Parathyroid adenoma (tissue), 2 donors: ENCODE data around the gene GJD3.
A peak's percentile ranks its signal among the peaks of the same experiment; 100 is the strongest.

Source experiments
- H2AFZ ChIP-seq: fragments of 300-600 bp; sonication (generic); one replicate; pipeline ENCODE4 v1.7.0; 2017; ENCODE audit warnings: antibody characterized with exemption, mild to moderate bottlenecking
- H3K27ac ChIP-seq: fragments of 300-600 bp; sonication (generic); one replicate; pipeline ENCODE4 v1.7.0; 2017
- H3K27me3 ChIP-seq: fragments of 300-600 bp; sonication (generic); one replicate; pipeline ENCODE4 v1.7.0; 2017; ENCODE audit warnings: low read length; ENCODE audit not compliant: control insufficient read depth, insufficient read depth
- H3K36me3 ChIP-seq: fragments of 300-600 bp; sonication (generic); one replicate; pipeline ENCODE4 v1.7.0; 2017; ENCODE audit warnings: low read length; ENCODE audit not compliant: control insufficient read depth, insufficient read depth
- H3K4me1 ChIP-seq: fragments of 300-600 bp; sonication (generic); one replicate; pipeline ENCODE4 v1.7.0; 2017; ENCODE audit warnings: control low read depth
- H3K4me2 ChIP-seq: fragments of 300-600 bp; sonication (generic); one replicate; pipeline ENCODE4 v1.7.0; 2017; ENCODE audit warnings: low read length
- H3K4me3 ChIP-seq: fragments of 300-600 bp; sonication (generic); one replicate; pipeline ENCODE4 v1.7.0; 2017; ENCODE audit warnings: low read depth, low read length
- H3K79me2 ChIP-seq: fragments of 300-600 bp; sonication (generic); one replicate; pipeline ENCODE4 v1.7.0; 2017; ENCODE audit warnings: control low read depth
- H3K9ac ChIP-seq: fragments of 300-600 bp; sonication (generic); one replicate; pipeline ENCODE4 v1.7.0; 2017; ENCODE audit warnings: mild to moderate bottlenecking
- H3K9me3 ChIP-seq: fragments of 300-600 bp; sonication (generic); one replicate; pipeline ENCODE4 v1.7.0; 2017; ENCODE audit warnings: low read length; ENCODE audit not compliant: control insufficient read depth
- CTCF ChIP-seq: fragments of 300-600 bp; sonication (generic); IDR thresholded peaks from one replicate; pipeline ENCODE4 v1.7.0; 2017; ENCODE audit warnings: antibody characterized with exemption, mild to moderate bottlenecking
- donor health status: primary hyperparathyroidism.

GJD3 gene

GRCh38 chr17:40360091-40360490, 4.4 kb downstream of the GJD3 start:
- no peak overlapping the region for H3K4me2 ChIP-seq
- TF ChIP-seq CTCF, result no peak
- no peaks in the 10 kb centered on the region for H3K9me3 ChIP-seq
- H3K9ac ChIP-seq, result no peak overlapping the region
- no peaks in the 10 kb centered on the region for H3K36me3 ChIP-seq
- H3K4me1 ChIP-seq, result no peaks in the 10 kb centered on the region
- H3K27ac ChIP-seq, result no peak overlapping the region
- H3K79me2 ChIP-seq, result no peaks in the 10 kb centered on the region
- no peaks in the 10 kb centered on the region for H3K27me3 ChIP-seq
- H3K4me3 ChIP-seq, result no peak overlapping the region
- no peak overlapping the region for H2AFZ ChIP-seq

GRCh38 chr17:40358323-40359038, 6.1 kb downstream of the GJD3 start:
- Histone ChIP-seq H2AFZ (peak overlapping the region; percentile 71), H3K4me1 (peaks cover 3% of the 10 kb centered on the region)

GRCh38 chr17:40356990-40357881, 7.3 kb downstream of the GJD3 start:
- Histone ChIP-seq H3K9me3 (no peaks in the 10 kb centered on the region), H3K4me1 (peaks cover 3% of the 10 kb centered on the region)
- TF ChIP-seq CTCF, result no peak

More at GRCh38 chr17:40358323-40359038, 6.1 kb downstream of the GJD3 start:
- TF ChIP-seq CTCF, result peak; percentile 98
- no peak overlapping the region for H3K27ac ChIP-seq
- no peaks in the 10 kb centered on the region for H3K79me2 ChIP-seq
- no peaks in the 10 kb centered on the region for H3K9me3 ChIP-seq
- H3K27me3 ChIP-seq, result no peaks in the 10 kb centered on the region
- no peak overlapping the region for H3K4me3 ChIP-seq
- H3K4me2 ChIP-seq, result peak overlapping the region; percentile 56
- no peak overlapping the region for H3K9ac ChIP-seq
- no peaks in the 10 kb centered on the region for H3K36me3 ChIP-seq

GRCh38 chr17:40355804-40356758, 8.5 kb downstream of the GJD3 start:
- no peak overlapping the region for H3K4me3 ChIP-seq
- no peaks in the 10 kb centered on the region for H3K79me2 ChIP-seq
- no peak overlapping the region for H3K9ac ChIP-seq
- no peaks in the 10 kb centered on the region for H3K27me3 ChIP-seq
- H3K36me3 ChIP-seq, result no peaks in the 10 kb centered on the region
- H2AFZ ChIP-seq, result no peak overlapping the region
- no peak for TF ChIP-seq CTCF
- H3K4me1 ChIP-seq, result peaks cover 3% of the 10 kb centered on the region
- no peak overlapping the region for H3K27ac ChIP-seq
- H3K9me3 ChIP-seq, result no peaks in the 10 kb centered on the region
- no peak overlapping the region for H3K4me2 ChIP-seq

More at GRCh38 chr17:40356990-40357881, 7.3 kb downstream of the GJD3 start:
- H3K4me3 ChIP-seq, result no peak overlapping the region
- H3K36me3 ChIP-seq, result no peaks in the 10 kb centered on the region
- H3K27ac ChIP-seq, result no peak overlapping the region
- no peak overlapping the region for H3K4me2 ChIP-seq
- no peak overlapping the region for H3K9ac ChIP-seq
- H3K79me2 ChIP-seq, result no peaks in the 10 kb centered on the region
- H2AFZ ChIP-seq, result no peak overlapping the region
- H3K27me3 ChIP-seq, result no peaks in the 10 kb centered on the region
